HG02571 (cell line): ENCODE results near the gene C1orf159.
A peak's percentile ranks its signal among the peaks of the same experiment; 100 is the strongest.

Experiments used
- ATAC-seq: cut with Tn5 transposase; IDR thresholded peaks from one replicate; pipeline ENCODE4 v1.9.1; 2021; ENCODE audit warnings: mild to moderate bottlenecking, moderate library complexity; ENCODE audit not compliant: unreplicated experiment

C1orf159 gene

GRCh38 chr1:1043411-1043810 lies 72.5 kb downstream of the C1orf159 start:
- ATAC-seq = no peak

DNA sequence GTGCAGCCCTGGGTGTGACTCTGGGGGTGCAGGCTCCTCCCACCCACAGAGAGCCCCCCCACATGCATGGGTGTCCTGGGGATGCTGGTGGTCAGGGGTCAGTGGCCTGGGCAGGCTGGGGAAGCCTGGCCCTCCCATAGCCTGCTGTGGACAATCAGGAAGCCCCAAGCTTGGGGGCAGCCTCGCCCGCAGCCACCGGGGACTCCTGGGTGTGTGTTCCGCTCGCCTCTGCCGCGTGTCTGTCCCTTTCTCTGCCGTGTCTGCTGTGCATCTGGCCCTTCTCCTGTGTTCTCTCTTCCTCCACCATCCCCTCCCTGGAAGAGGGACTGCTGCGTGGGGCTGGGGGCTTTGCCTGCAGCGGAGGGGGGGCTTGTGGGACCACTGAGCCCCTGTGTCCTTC lies 73.1 kb downstream of the C1orf159 start:
- no peak for ATAC-seq

- no peak for ATAC-seq
These were observed 74.0 kb downstream of the C1orf159 start for GRCh38 chr1:1041873-1042272.

GRCh38 chr1:1041092-1041523 lies 74.8 kb downstream of the C1orf159 start:
- ATAC-seq = no peak

- ATAC-seq = no peak
These were observed 75.6 kb downstream of the C1orf159 start for GRCh38 chr1:1040004-1040991.

- ATAC-seq = no peak
These were observed 76.6 kb downstream of the C1orf159 start for GRCh38 chr1:1039145-1039910.

GRCh38 chr1:1038694-1039093 lies 77.2 kb downstream of the C1orf159 start:
- peak; percentile 57 for ATAC-seq

DNA sequence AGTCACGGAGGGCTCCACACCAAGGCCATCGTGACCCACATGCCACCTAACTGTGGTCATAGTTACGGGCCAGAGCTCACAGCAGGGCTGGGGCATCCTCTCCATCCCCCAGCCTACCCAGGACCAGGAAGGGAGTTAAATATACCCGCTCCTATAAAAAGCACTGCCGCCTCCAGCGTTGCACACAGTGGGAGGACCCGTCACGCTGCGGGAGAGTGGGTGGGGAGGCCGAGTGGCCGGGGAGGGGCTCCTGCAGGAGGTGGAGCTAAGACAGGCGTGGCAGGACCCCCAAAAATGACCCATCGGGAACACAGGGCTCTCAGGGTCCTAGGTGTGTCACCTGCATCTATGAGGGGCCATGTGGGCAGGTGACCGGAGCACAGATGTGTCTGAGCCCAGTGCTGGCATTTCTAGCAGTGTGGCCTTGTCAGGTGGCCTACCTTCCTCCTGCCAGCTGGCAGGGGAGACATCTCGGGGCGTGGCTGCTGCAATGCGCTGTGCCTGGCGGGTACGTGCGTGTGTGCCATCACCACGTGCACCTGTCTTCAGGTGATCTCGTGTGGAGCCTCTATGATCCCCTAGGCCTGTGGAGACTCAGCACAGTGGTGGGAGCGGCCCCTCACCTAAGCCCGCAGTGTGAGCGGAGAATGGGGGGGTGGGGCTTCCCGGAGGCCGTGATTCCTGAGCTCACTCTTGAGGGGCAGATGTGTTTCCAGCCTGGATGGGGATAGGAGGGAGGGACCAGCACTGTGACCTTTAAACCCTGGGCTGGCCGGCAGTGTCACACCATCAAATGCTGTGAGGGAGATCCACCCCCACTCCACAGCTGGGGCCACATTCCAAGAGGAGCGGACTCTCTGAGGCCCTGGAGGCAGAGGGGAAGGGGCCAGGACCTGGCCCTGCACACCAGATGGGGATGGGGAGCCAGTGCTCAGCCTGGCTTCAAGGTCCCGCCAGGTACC lies 78.2 kb downstream of the C1orf159 start:
- ATAC-seq = no peak

DNA sequence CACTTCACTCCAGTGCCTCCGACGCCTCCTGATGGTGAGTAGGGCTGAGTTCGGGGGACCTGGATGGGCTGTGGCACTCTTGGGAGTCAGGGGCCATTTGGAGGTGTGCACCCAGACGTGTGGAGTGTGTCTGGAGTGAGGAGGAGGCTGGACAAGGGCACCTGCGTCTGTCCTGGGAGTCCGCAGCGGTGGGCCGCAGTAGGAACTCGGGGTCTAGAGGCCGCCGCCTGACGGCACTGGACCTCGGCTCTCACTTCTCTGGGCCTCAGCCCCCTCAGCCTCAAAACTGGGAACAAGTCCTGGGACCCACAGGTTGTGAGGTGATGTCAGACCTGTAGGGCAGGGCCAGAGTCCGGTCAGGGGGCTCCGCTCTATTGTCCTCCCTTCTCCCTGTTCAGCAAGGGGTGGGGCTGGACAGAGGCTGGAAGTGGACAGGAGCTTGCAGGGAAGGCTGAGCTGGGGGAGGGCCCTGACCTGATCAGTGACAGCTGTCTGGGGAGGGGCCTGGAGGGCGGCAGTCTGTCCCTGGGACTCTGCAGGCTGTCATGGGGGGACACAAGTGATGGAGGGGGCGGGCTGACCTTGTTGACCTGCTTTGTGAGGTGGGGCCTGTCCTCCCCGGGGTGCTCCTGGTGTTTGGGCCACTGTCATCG lies 80.5 kb downstream of the C1orf159 start:
- no peak for ATAC-seq

DNA sequence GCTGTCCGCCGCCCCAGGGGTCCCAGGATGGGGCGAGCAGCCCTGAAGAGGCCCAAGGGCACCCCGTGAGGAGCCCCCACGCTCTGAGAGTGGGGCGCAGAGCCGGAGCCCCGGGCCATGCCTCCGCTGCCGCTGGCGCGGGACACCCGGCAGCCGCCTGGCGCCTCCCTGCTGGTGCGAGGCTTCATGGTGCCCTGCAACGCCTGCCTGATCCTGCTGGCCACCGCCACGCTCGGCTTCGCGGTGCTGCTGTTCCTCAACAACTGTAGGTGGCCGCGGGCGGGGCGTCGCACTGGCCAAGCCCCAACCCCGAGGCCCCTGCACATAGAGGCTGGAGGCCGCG lies 81.5 kb downstream of the C1orf159 start:
- no peak for ATAC-seq

- no peak for ATAC-seq
These were observed 82.0 kb downstream of the C1orf159 start for GRCh38 chr1:1033731-1034438.

DNA sequence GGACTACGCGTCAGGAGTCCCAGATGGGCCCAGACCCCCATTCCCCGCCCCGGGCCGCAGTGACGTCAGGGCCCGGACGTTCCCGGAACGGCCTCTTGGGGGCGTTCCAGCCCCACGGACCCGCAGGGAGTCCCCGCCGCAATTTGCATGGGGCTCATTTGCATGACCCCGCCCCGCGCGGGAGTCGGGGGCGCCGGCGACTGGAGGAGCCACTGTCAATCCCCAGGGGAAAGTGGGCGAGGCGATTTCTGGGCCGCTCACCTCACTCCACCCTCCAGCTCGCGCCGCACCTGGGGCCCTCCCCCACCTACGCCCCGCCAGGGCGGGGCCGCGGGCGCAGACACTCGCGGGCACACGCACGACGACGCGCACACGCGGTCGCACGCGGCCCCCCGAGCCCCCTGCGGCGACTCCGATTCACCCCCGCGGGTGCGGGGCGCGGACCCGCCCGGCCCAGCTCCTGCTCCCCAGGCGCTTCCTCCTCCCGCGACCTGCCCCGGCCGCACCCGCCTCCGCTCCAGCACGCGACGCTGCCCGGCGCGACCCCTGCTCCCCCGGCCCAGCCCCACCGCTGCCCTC lies 82.8 kb downstream of the C1orf159 start:
- ATAC-seq = peak; percentile 74

DNA sequence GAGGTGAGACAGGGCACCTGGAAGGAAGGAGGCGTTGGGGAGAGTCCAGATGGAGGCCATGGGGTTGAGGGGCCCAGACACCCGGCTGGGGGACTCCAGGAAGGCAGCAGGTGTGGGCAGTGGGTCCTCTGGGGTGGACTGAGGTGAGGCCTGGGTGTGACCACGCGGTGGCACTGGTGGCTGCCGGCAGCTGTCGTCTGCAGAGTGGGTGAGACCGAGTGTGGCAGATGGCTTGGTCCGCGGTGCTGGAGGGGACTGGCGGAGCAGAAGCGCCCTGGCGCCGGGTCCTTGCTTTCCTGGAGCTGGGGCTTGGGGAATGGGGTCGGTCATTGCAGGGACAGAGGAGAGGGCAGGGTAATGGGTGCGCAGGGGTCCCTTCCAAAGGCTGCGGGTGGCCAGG lies 83.5 kb downstream of the C1orf159 start:
- ATAC-seq = no peak
